ENCODE results near the gene CDC40. TPM values are rescaled to one million over a fixed set of nuclear protein-coding genes. Genes with fewer than 3 reads are reported as not detected.

CDC40 gene
- 10 to 100 TPM; 19.7 to 24.2 (median 22.0) TPM for total RNA-seq
- long read RNA-seq, donor 1, transcript CDC40-201 (15 exons, 3,848 nt) = major isoform, 13 of 19 reads
- long read RNA-seq, donor 1, partial matches to known transcripts = 4 of 19 reads
- long read RNA-seq, donor 1, other reads (novel, unspliced or antisense) = 2 of 19 reads
- long read RNA-seq, donor 2, partial matches to known transcripts = 13 of 13 reads
- long read RNA-seq, donor 2, other reads (novel, unspliced or antisense) = 0 of 13 reads

DNA sequence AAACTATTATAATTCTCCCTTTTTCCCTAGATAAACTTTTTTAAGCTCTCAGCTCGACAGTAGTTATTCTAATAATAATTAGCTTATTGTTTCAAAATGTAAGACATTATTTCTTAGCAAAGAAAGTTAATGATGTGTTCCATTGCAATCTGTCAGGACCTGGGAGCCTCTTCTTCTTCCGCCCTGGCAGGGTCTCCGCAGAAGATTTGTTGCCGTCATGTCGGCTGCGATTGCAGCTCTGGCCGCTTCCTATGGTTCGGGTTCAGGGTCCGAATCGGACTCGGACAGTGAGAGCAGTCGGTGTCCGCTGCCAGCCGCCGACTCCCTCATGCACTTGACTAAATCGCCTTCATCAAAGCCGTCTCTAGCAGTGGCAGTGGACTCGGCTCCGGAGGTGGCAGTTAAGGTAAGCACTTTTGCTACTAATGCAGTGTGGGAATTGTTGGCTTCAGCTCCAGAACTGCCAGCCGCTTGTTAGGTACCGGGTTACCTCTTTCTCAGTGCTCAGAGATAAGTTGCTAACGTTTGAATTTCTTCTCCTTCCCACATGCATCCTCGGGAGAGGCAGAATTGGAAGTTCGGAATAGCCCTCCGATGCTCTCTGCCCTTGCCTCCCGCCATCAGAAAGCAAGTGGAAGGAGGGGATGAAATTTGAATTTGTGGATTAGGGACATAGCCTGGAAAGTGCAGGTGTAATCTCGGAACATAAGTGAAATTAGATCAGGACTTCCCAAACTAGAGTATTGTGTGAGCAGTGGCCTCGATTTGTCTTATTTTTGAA lies at the start of gene CDC40:
TSS of gene CDC40 (plus strand) at position 200 of the 781 bp plus-strand sequence. CDS start at position 218, 18 bp downstream.
- peak; percentile 60 for ATAC-seq
- Histone ChIP-seq H3K4me3 (peak within 1 kb of the TSS; percentile 62), H3K36me3 (ENCODE audit: low read depth) (no peaks in the 10 kb centered on the region), H3K4me1 (ENCODE audit: low read depth) (peaks cover 21% of the 10 kb centered on the region), H3K9me3 (no peaks in the 10 kb centered on the region)
- TF ChIP-seq, protein P1, sequence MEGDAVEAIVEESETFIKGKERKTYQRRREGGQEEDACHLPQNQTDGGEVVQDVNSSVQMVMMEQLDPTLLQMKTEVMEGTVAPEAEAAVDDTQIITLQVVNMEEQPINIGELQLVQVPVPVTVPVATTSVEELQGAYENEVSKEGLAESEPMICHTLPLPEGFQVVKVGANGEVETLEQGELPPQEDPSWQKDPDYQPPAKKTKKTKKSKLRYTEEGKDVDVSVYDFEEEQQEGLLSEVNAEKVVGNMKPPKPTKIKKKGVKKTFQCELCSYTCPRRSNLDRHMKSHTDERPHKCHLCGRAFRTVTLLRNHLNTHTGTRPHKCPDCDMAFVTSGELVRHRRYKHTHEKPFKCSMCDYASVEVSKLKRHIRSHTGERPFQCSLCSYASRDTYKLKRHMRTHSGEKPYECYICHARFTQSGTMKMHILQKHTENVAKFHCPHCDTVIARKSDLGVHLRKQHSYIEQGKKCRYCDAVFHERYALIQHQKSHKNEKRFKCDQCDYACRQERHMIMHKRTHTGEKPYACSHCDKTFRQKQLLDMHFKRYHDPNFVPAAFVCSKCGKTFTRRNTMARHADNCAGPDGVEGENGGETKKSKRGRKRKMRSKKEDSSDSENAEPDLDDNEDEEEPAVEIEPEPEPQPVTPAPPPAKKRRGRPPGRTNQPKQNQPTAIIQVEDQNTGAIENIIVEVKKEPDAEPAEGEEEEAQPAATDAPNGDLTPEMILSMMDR (IDR thresholded peaks at IDR 0.05) = no peak
- intact Hi-C loops (cut with DNase I, micrococcal nuclease) = no loop called here
- DNase-seq = peak; percentile 73 to 81 (median 77)

DNA sequence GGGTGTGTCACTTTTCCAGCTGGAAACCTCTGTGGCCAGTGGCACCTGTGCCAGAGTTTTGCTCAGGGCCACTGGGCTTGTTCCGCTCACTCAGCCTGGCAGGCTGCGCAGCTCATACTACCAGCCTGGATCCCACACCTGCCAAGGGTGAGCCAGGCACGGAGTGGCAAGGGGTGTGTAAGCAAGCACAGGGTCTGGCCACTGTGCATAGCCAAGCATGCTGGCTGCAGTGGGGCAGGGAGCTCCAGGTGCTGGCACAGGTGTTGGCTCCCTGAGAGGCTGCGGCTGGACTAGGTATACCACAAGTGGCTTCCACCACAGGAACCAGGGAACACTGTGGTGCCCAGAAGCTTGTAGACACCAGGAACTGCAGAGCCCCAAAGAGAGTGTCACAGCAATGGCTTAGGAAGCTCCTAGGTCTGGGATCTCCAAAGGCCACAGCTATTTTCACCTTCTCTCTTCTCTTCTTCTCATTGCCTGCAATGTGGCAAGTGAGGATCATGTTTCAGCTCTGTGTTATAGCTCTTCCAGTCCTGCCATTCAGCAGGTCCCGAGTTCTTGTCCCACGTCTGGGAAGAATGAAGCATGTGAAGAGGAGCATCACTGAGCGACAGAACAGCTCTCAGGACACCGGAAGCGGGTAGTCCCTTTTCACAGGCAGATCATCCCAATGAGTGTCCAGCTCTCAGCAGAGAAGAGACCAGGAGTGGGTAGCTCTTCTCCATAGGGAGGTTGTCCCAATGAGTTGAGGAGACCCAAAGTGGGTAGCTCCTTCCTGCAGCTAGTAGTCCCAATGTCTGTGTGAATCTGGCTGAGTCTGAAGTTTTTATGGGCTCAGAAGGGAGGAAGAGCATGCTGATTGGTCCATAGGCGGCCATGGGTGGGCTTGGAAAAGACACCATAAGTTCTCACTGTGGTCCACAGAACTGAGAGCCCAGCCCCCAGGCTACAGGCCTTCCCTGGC lies 42.0 kb upstream of the CDC40 start:
- H3K4me1 ChIP-seq (ENCODE audit: low read depth) = no peaks in the 10 kb centered on the region
- TF ChIP-seq, protein P1 (IDR thresholded peaks at IDR 0.05) = no peak
- intact Hi-C loops (cut with DNase I, micrococcal nuclease) = no loop called here
- DNase-seq (no peak), ATAC-seq (no peak)
- H3K9me3 ChIP-seq = no peaks in the 10 kb centered on the region
- no peaks in the 10 kb centered on the region for H3K36me3 ChIP-seq (ENCODE audit: low read depth)
- H3K4me3 ChIP-seq = no peak overlapping the region

DNA sequence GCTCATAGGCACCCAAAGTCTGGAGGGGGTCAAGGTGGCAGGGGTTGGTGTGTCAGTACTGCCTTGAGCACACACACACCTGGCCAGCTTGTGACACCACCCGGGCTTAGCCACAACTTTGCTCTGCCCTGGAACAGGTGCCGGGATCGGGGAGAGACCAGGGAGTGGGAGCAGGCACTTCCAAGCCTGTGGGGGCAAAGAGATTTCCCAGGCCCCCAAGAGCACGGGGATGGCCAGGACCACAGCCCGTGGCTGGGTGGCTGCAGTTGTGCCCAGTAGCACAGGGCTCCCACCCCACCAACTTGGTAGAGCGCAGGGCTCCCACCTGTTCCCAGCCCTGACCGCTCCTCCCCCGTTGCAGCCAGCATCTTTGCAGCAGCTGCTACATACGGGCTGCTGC lies 41.2 kb upstream of the CDC40 start:
- DNase-seq (no peak), ATAC-seq (no peak)
- no peaks in the 10 kb centered on the region for H3K36me3 ChIP-seq (ENCODE audit: low read depth)
- no peak overlapping the region for H3K4me3 ChIP-seq
- H3K4me1 ChIP-seq (ENCODE audit: low read depth) = no peaks in the 10 kb centered on the region
- intact Hi-C loops (cut with DNase I, micrococcal nuclease) = no loop called here
- no peaks in the 10 kb centered on the region for H3K9me3 ChIP-seq
- TF ChIP-seq, protein P1 (IDR thresholded peaks at IDR 0.05) = no peak

DNA sequence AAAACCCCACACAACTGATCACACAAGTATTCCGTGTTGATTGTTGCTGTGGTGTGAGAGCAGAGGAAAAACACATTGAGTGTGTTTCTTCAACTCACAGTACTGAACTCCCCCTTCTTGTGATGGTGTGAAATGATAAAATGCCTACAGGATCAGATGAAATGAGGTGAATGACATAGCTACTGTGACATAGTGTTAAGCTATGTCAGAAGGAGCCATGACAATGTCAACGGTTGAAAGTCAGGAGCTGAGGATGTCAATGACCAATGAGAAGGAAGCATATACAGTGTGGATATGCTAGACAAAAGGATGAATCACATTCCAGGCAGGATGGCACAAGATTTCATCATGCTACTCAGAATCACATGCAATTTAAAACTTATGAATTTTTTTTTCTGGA lies 39.6 kb upstream of the CDC40 start:
- Histone ChIP-seq H3K4me1 (ENCODE audit: low read depth) (no peaks in the 10 kb centered on the region), H3K4me3 (no peak overlapping the region), H3K9me3 (no peaks in the 10 kb centered on the region), H3K36me3 (ENCODE audit: low read depth) (no peaks in the 10 kb centered on the region)
- ATAC-seq (no peak), DNase-seq (no peak)
- TF ChIP-seq, protein P1 (IDR thresholded peaks at IDR 0.05) = no peak
- intact Hi-C loops (cut with DNase I, micrococcal nuclease) = no loop called here

DNA sequence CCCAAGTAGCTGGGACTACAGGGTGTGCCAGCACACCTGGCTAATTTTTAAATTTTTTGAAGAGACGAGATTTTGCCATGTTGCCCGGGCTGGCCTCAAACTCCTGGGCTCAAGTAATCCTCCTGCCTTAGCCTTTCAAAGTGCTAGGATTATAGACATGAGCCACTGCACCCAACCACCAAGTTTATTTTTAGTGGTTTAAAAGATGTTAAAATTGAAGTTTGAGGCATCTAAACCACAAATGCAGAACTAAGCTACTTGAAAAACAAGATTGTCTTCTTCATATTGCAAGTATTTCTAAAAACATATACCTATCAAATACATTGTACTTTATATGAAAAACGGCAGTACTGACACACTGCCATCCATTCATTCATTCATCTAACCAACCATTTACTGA lies 32.4 kb upstream of the CDC40 start:
- no peaks in the 10 kb centered on the region for H3K4me1 ChIP-seq (ENCODE audit: low read depth)
- H3K9me3 ChIP-seq = no peaks in the 10 kb centered on the region
- ATAC-seq (no peak), DNase-seq (no peak)
- TF ChIP-seq, protein P1 (IDR thresholded peaks at IDR 0.05) = no peak
- H3K4me3 ChIP-seq = no peak overlapping the region
- intact Hi-C loops (cut with DNase I, micrococcal nuclease) = no loop called here
- no peaks in the 10 kb centered on the region for H3K36me3 ChIP-seq (ENCODE audit: low read depth)
